Fibroblast of gingiva (primary cell): ENCODE measurements around the gene KIR3DL3.
"Not testable (repeated sequence)": the region's sequence is repeated elsewhere in the genome, so short reads cannot be mapped to it uniquely, and the experiment has no call there.

Source experiments
- DNase-seq: peaks from one replicate; pipeline ENCODE4 v3.0.0-alpha.2; 2011; ENCODE audit warnings: low read depth

Gene KIR3DL3

GRCh38 chr19:54782916-54783315 is 58.7 kb downstream of the KIR3DL3 start:
- DNase-seq, result not testable (repeated sequence)
